HL-60 (cell line): ENCODE measurements around the gene MYOZ2.

Source experiments
- DNase-seq, 2 experiments: peaks; one replicate each; pipeline ENCODE4 v3.0.0-alpha.2; 2010 to 2020; ENCODE audit warnings: low read depth in 1 of 2, low spot score in 1 of 2
- H3K27ac ChIP-seq: fragments of 250-450 bp; sonication (Bioruptor Pico); replicated peaks from 2 replicates; pipeline ENCODE4 v1.5.1; 2020; ENCODE audit warnings: mild to moderate bottlenecking, moderate library complexity
- H3K27me3 ChIP-seq: fragments of 250-450 bp; sonication (Bioruptor Pico); 2 replicates; pipeline ENCODE4 v1.5.1; 2021; ENCODE audit warnings: mild to moderate bottlenecking, moderate library complexity; ENCODE audit not compliant: insufficient read depth, poor library complexity, severe bottlenecking
- H3K4me3 ChIP-seq: replicated peaks from 2 replicates; pipeline ENCODE4 v1.5.1; 2011; ENCODE audit warnings: mild to moderate bottlenecking, control low read depth, low read length; ENCODE audit not compliant: insufficient read depth
- GABPA ChIP-seq: IDR thresholded peaks from 2 replicates; pipeline ENCODE4 v1.6.1; 2012; ENCODE audit warnings: low read depth
- POLR2AphosphoS5 ChIP-seq: IDR thresholded peaks from 2 replicates; pipeline ENCODE4 v1.6.1; 2012; ENCODE audit warnings: low read depth
- SPI1 ChIP-seq: IDR thresholded peaks from 2 replicates; pipeline ENCODE4 v1.6.1; 2012; ENCODE audit warnings: low read depth, mild to moderate bottlenecking, borderline replicate concordance
- TF ChIP-seq, protein P1 (sequence below): IDR thresholded peaks from 2 replicates; pipeline ENCODE4 v1.6.1; 2012; ENCODE audit warnings: low read depth; ENCODE audit not compliant: insufficient replicate concordance
- TF ChIP-seq, protein P2 (sequence below): IDR thresholded peaks from one replicate; pipeline ENCODE4 v1.5.1; 2011; ENCODE audit warnings: low read length, control low read depth, inconsistent platforms; ENCODE audit not compliant: insufficient read depth

The MYOZ2 gene

DNA sequence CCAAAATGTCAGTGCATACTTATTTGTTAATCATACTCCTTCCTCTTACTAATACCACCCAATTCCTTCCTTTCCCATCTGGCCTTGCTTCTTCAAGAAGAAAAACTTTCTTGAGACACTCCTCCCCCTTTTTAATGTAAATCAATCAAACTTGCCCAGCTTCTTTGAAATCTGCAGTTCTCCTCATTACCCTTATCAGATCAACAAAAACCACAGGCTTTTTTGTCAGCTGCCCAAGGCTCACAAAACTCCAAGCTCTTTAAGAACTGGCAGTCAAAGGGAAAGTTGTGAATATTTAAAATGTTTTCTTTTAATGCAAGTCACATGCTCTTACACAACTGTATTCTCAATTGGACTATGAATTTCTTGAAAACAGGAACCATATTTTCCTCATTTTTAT, 11.3 kb upstream of the MYOZ2 start:
- H3K27ac ChIP-seq, result no peak overlapping the region
- TF ChIP-seq, protein P1, sequence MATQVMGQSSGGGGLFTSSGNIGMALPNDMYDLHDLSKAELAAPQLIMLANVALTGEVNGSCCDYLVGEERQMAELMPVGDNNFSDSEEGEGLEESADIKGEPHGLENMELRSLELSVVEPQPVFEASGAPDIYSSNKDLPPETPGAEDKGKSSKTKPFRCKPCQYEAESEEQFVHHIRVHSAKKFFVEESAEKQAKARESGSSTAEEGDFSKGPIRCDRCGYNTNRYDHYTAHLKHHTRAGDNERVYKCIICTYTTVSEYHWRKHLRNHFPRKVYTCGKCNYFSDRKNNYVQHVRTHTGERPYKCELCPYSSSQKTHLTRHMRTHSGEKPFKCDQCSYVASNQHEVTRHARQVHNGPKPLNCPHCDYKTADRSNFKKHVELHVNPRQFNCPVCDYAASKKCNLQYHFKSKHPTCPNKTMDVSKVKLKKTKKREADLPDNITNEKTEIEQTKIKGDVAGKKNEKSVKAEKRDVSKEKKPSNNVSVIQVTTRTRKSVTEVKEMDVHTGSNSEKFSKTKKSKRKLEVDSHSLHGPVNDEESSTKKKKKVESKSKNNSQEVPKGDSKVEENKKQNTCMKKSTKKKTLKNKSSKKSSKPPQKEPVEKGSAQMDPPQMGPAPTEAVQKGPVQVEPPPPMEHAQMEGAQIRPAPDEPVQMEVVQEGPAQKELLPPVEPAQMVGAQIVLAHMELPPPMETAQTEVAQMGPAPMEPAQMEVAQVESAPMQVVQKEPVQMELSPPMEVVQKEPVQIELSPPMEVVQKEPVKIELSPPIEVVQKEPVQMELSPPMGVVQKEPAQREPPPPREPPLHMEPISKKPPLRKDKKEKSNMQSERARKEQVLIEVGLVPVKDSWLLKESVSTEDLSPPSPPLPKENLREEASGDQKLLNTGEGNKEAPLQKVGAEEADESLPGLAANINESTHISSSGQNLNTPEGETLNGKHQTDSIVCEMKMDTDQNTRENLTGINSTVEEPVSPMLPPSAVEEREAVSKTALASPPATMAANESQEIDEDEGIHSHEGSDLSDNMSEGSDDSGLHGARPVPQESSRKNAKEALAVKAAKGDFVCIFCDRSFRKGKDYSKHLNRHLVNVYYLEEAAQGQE, result no peak
- TF ChIP-seq SPI1, result no peak
- TF ChIP-seq GABPA, result no peak
- H3K27me3 ChIP-seq, result no peaks in the 10 kb centered on the region
- no peak overlapping the region for H3K4me3 ChIP-seq
- no peak for DNase-seq

DNA sequence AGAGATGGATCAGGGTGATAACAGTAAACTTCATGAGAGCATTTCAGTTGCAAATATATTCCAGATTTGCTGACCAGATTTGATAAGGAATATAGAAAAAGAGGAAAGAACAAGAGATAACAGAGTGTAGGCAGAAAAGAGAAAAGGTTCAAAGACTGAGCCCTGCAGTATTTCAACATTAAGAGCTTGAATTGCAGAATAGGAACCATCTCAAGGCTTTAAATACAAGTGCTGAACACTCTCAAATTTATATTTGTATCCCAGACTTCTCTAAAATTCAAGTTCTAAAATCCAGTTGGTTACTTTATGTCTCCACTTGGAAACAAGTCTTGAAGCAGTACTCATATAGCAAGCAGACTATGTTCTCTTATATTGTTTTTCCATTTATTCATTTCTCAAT, 9.7 kb upstream of the MYOZ2 start:
- TF ChIP-seq, protein P1, result no peak
- TF ChIP-seq, protein P2, sequence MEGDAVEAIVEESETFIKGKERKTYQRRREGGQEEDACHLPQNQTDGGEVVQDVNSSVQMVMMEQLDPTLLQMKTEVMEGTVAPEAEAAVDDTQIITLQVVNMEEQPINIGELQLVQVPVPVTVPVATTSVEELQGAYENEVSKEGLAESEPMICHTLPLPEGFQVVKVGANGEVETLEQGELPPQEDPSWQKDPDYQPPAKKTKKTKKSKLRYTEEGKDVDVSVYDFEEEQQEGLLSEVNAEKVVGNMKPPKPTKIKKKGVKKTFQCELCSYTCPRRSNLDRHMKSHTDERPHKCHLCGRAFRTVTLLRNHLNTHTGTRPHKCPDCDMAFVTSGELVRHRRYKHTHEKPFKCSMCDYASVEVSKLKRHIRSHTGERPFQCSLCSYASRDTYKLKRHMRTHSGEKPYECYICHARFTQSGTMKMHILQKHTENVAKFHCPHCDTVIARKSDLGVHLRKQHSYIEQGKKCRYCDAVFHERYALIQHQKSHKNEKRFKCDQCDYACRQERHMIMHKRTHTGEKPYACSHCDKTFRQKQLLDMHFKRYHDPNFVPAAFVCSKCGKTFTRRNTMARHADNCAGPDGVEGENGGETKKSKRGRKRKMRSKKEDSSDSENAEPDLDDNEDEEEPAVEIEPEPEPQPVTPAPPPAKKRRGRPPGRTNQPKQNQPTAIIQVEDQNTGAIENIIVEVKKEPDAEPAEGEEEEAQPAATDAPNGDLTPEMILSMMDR, result no peak
- no peak for TF ChIP-seq GABPA
- no peak for TF ChIP-seq SPI1
- TF ChIP-seq POLR2AphosphoS5, result no peak
- no peak for DNase-seq
- Histone ChIP-seq H3K27ac (no peak overlapping the region), H3K27me3 (no peaks in the 10 kb centered on the region), H3K4me3 (no peak overlapping the region)

DNA sequence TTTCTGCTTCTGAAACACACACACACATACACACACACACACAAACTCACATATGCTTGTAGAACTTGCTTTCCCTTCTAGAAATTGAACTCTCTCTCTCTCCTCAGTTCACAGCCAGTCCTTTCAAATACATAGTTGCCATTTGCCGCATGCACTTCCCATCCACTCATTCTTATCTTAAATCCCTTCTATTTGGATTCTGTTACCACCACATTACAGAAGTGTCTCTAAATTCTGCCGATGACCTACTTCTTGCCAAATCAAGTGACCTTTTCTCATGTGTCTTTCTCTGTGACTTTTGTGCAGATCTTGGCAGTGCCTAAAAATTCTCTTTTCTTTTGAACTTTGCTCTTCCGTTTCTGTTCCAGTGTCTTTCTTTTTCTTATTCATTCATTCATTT, 7.5 kb upstream of the MYOZ2 start:
- no peaks in the 10 kb centered on the region for H3K27me3 ChIP-seq
- no peak for TF ChIP-seq SPI1
- TF ChIP-seq, protein P1, result no peak
- TF ChIP-seq, protein P2, result no peak
- TF ChIP-seq GABPA, result no peak
- TF ChIP-seq POLR2AphosphoS5, result no peak

More for the DNA sequence above, 7.5 kb upstream of the MYOZ2 start:
- H3K4me3 ChIP-seq, result no peak overlapping the region
- DNase-seq, result no peak
- no peak overlapping the region for H3K27ac ChIP-seq
